CD14-positive monocyte (primary cell): ENCODE results near the gene CLTCL1. TPM values are rescaled to one million over a fixed set of nuclear protein-coding genes. Genes with fewer than 3 reads are reported as not detected.

ENCODE experiments used
- DNase-seq, 3 donors: peaks; one replicate each; pipeline ENCODE4 v3.0.0-alpha.2; 2011 to 2022
- H2AFZ ChIP-seq: 2 replicates; pipeline ENCODE4 v1.6.0; 2012; ENCODE audit warnings: mild to moderate bottlenecking, low read depth, low read length, inconsistent platforms; ENCODE audit not compliant: insufficient read depth, poor library complexity, severe bottlenecking
- H3K27ac ChIP-seq, 2 donors: 1 replicate in 1 of 2; 2 replicates in 1 of 2; pipeline ENCODE4 v1.5.1; 2012 to 2013; ENCODE audit warnings: low read length in 2 of 2, control low read depth in 1 of 2, inconsistent platforms in 1 of 2, low read depth in 1 of 2, mild to moderate bottlenecking in 1 of 2
- H3K27me3 ChIP-seq, 2 donors: one replicate each; pipeline versions ENCODE4 v1.6.0 to v1.6.1; 2011 to 2013; ENCODE audit warnings: low read length in 2 of 2; ENCODE audit not compliant: control insufficient read depth in 2 of 2, insufficient read depth in 2 of 2
- H3K36me3 ChIP-seq, 2 donors: replicated peaks in 1 of 2; 1 replicate in 1 of 2; 2 replicates in 1 of 2; pipeline versions ENCODE4 v1.5.1 to v1.6.1; 2012 to 2013; ENCODE audit warnings: low read length in 2 of 2, control low read depth in 1 of 2, inconsistent platforms in 1 of 2, mild to moderate bottlenecking in 1 of 2; ENCODE audit not compliant: insufficient read depth in 2 of 2, control insufficient read depth in 1 of 2
- H3K4me1 ChIP-seq, 2 donors: 1 replicate in 1 of 2; 2 replicates in 1 of 2; pipeline versions ENCODE4 v1.5.1 to v1.6.1; 2012 to 2013; ENCODE audit warnings: low read length in 2 of 2, control low read depth in 1 of 2, inconsistent platforms in 1 of 2, mild to moderate bottlenecking in 1 of 2, moderate library complexity in 1 of 2; ENCODE audit not compliant: insufficient read depth in 2 of 2, control insufficient read depth in 1 of 2
- H3K4me2 ChIP-seq: replicated peaks from 2 replicates; pipeline ENCODE3; 2012; ENCODE audit warnings: low read length, moderate library complexity, mild to moderate bottlenecking; ENCODE audit not compliant: poor library complexity, severe bottlenecking; ENCODE audit errors: extremely low read depth
- H3K4me3 ChIP-seq, 3 experiments: fragments of 200-600 bp in 1 of 3; sonication (generic) in 1 of 3; replicated peaks in 1 of 3; 1 replicate in 2 of 3; 2 replicates in 1 of 3; pipeline ENCODE4 v1.5.1; 2011 to 2013; ENCODE audit warnings: low read length in 3 of 3, mild to moderate bottlenecking in 3 of 3, control low read depth in 2 of 3, low read depth in 2 of 3, inconsistent platforms in 1 of 3, moderate library complexity in 1 of 3
- H3K79me2 ChIP-seq: 2 replicates; pipeline ENCODE4 v1.6.0; 2012; ENCODE audit warnings: mild to moderate bottlenecking, control low read depth, inconsistent platforms, low read length, moderate library complexity; ENCODE audit not compliant: insufficient read depth
- H3K9ac ChIP-seq: 2 replicates; pipeline ENCODE4 v1.6.0; 2017; ENCODE audit warnings: low read length, mild to moderate bottlenecking; ENCODE audit not compliant: insufficient read depth, poor library complexity, severe bottlenecking
- H3K9me3 ChIP-seq, 2 donors: replicated peaks in 1 of 2; 1 replicate in 1 of 2; 2 replicates in 1 of 2; pipeline versions ENCODE4 v1.5.1 to v1.6.1; 2012 to 2013; ENCODE audit warnings: low read length in 2 of 2, control low read depth in 1 of 2; ENCODE audit not compliant: control insufficient read depth in 1 of 2, insufficient read depth in 1 of 2
- H4K20me1 ChIP-seq: 2 replicates; pipeline ENCODE4 v1.6.0; 2012; ENCODE audit warnings: mild to moderate bottlenecking, low read length, control low read depth, moderate library complexity; ENCODE audit not compliant: insufficient read depth
- H3K27ac Mint-ChIP-seq, 7 donors: one replicate each; pipeline ENCODE4 v1.8.0; 2020; ENCODE audit warnings: mild to moderate bottlenecking in 7 of 7, mixed read lengths in 7 of 7, moderate library complexity in 6 of 7, inconsistent platforms in 2 of 7
- H3K27me3 Mint-ChIP-seq, 3 donors: one replicate each; pipeline ENCODE4 v1.8.0; 2021 to 2022; ENCODE audit warnings: low read depth in 3 of 3, mild to moderate bottlenecking in 3 of 3, mixed read lengths in 3 of 3, moderate library complexity in 3 of 3, inconsistent platforms in 1 of 3
- H3K36me3 Mint-ChIP-seq, 2 donors: one replicate each; pipeline ENCODE4 v1.8.0; 2020; ENCODE audit warnings: mixed read lengths in 2 of 2, inconsistent platforms in 1 of 2, mild to moderate bottlenecking in 1 of 2
- H3K4me1 Mint-ChIP-seq: one replicate; pipeline ENCODE4 v1.8.0; 2020; ENCODE audit warnings: mild to moderate bottlenecking, mixed read lengths
- H3K4me3 Mint-ChIP-seq, 2 donors: one replicate each; pipeline ENCODE4 v1.8.0; 2020; ENCODE audit warnings: mild to moderate bottlenecking in 2 of 2, mixed read lengths in 2 of 2, moderate library complexity in 1 of 2
- H3K9me3 Mint-ChIP-seq, 7 donors: one replicate each; pipeline ENCODE4 v1.8.0; 2020 to 2022; ENCODE audit warnings: mixed read lengths in 7 of 7, mild to moderate bottlenecking in 6 of 7, moderate library complexity in 6 of 7, inconsistent platforms in 2 of 7
- WGBS: methylation state at CpG from one replicate; pipeline ENCODE4 v1.1.5; 2013; ENCODE audit warnings: missing lambda C conversion rate; ENCODE audit not compliant: insufficient coverage; 5-methylcytosine and 5-hydroxymethylcytosine counted together
- intact Hi-C, 2 donors: fragments of 100-400 bp; cut with micrococcal nuclease; formaldehyde crosslinking; loops; one replicate each; pipeline versions ENCODE4 v1.15.0 to v1.15.1; 2023
- polyA plus RNA-seq, 3 donors: library from polyadenylated mRNA; depleted of rRNA in 1 of 3; unstranded in 2 of 3; stranded (reverse) in 1 of 3; fragments of 300-500 nt in 2 of 3; fragments of >200 nt in 1 of 3; fragmentation: Illumina TruSeq in 2 of 3; gene quantifications; 1 replicate in 2 of 3; 2 replicates in 1 of 3; pipeline ENCODE4 v1.2.3, GENCODE V29; 2012 to 2021
- TF ChIP-seq, protein P1 (sequence below): fragments of 200-600 bp; IDR thresholded peaks from one replicate; pipeline ENCODE4 v1.8.0; 2022; ENCODE audit warnings: antibody characterized with exemption, mild to moderate bottlenecking

Gene CLTCL1
- polyA plus RNA-seq, 3 donors = 5.1 to 17.0 (median 6.1) TPM

DNA sequence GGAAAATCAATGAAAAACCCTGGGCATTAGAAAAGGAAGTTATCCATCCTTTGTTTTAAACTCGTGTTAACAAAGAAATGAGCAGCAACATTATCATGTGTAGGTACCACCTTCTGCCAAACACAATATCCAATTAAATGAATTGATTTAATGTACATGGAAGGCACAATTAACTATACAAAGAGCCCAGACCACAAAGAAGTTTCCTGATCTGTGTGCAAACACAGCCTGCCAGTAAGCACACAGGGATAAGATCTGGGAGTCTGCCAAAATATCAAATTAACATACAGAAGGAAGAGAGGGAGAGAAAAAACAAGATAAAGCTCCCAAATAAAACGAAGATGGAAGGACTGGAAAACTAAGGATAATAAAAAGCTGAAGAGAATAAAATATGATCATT, 58.9 kb downstream of the CLTCL1 start:
- H3K4me1 ChIP-seq = no peaks in the 10 kb centered on the region
- H3K4me3 Mint-ChIP-seq = no peak overlapping the region
- H3K27me3 ChIP-seq = no peaks in the 10 kb centered on the region
- H3K79me2 ChIP-seq = peaks cover 49% of the 10 kb centered on the region
- H3K27ac Mint-ChIP-seq = no peak overlapping the region
- H3K4me1 Mint-ChIP-seq = no peaks in the 10 kb centered on the region
- H3K9ac ChIP-seq = no peak overlapping the region
- H4K20me1 ChIP-seq = no peaks in the 10 kb centered on the region
- no peak overlapping the region for H3K4me3 ChIP-seq
- H3K27me3 Mint-ChIP-seq = no peaks in the 10 kb centered on the region
- no CpG with 5 or more reads among the region's 2 CpGs for WGBS
- DNase-seq = no peak
- no peak overlapping the region for H3K4me2 ChIP-seq
- TF ChIP-seq, protein P1, sequence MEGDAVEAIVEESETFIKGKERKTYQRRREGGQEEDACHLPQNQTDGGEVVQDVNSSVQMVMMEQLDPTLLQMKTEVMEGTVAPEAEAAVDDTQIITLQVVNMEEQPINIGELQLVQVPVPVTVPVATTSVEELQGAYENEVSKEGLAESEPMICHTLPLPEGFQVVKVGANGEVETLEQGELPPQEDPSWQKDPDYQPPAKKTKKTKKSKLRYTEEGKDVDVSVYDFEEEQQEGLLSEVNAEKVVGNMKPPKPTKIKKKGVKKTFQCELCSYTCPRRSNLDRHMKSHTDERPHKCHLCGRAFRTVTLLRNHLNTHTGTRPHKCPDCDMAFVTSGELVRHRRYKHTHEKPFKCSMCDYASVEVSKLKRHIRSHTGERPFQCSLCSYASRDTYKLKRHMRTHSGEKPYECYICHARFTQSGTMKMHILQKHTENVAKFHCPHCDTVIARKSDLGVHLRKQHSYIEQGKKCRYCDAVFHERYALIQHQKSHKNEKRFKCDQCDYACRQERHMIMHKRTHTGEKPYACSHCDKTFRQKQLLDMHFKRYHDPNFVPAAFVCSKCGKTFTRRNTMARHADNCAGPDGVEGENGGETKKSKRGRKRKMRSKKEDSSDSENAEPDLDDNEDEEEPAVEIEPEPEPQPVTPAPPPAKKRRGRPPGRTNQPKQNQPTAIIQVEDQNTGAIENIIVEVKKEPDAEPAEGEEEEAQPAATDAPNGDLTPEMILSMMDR = no peak
- H3K36me3 ChIP-seq = peaks cover 94 to 100% of the 10 kb centered on the region in 2 donors
- H2AFZ ChIP-seq = no peak overlapping the region
- no peaks in the 10 kb centered on the region for H3K9me3 Mint-ChIP-seq
- H3K9me3 ChIP-seq = no peaks in the 10 kb centered on the region
- intact Hi-C loops = no loop called here
- H3K27ac ChIP-seq = no peak overlapping the region
- H3K36me3 Mint-ChIP-seq = peaks cover 91 to 96% of the 10 kb centered on the region in 2 donors

DNA sequence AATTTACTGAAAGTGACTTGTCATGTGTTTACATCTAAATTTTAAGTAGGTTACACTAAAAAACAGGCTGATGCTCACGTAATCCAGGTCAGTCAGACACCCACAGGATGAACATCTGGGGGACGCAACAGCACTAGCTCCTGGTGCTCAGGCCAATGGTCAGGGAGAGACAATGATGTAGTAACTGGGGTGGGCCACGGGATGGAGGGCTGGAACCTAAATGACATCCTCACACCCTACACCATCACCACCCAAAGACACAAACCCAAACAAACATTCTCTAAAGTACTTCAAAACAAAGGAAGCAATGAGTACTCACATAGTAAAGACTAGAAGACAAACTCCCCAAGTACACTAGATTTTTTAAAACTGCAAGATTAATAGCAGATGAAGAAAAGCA, 59.5 kb downstream of the CLTCL1 start:
- Histone ChIP-seq H3K4me3 (no peak overlapping the region), H2AFZ (no peak overlapping the region), H3K27ac (no peak overlapping the region), H3K27me3 (no peaks in the 10 kb centered on the region), H3K4me2 (no peak overlapping the region), H4K20me1 (no peaks in the 10 kb centered on the region), H3K79me2 (peaks cover 43% of the 10 kb centered on the region), H3K9me3 (no peaks in the 10 kb centered on the region), H3K4me1 (no peaks in the 10 kb centered on the region), H3K9ac (no peak overlapping the region), H3K36me3 (peaks cover 91 to 100% of the 10 kb centered on the region in 2 donors)
- Mint-ChIP-seq H3K4me3 (no peak overlapping the region), H3K27ac (peak overlapping the region in 1 of 7 donors; percentile 55), H3K9me3 (no peaks in the 10 kb centered on the region), H3K4me1 (no peaks in the 10 kb centered on the region), H3K36me3 (peaks cover 86 to 96% of the 10 kb centered on the region in 2 donors), H3K27me3 (no peaks in the 10 kb centered on the region)
- TF ChIP-seq, protein P1 = no peak
- WGBS = no CpG with 5 or more reads among the region's 3 CpGs
- intact Hi-C loops = no loop called here
- DNase-seq = no peak
